ENCODE measurements around the gene REEP6. TPM values are rescaled to one million over a fixed set of nuclear protein-coding genes. Genes with fewer than 3 reads are reported as not detected.

REEP6 gene
- total RNA-seq, 2 donors from 2014 or later: 6.9 to 16.6 TPM

- peaks cover 0 to 20% of the 10 kb centered on the region in 2 donors for H3K27me3 ChIP-seq
- H3K9me3 ChIP-seq: no peaks in the 10 kb centered on the region
- ATAC-seq: no peak
- peaks cover 11% of the 10 kb centered on the region for H3K4me1 ChIP-seq
- no peak overlapping the region for H3K27ac ChIP-seq
- H3K36me3 ChIP-seq (replicated peaks in 1 of 2; ENCODE audit: insufficient read depth in 1 of 2, low read depth in 2 of 2): no peaks in the 10 kb centered on the region
- intact Hi-C loops (cut with DNase I): no loop called here
- WGBS, 2 donors: 64 to 80% methylated on average over 5 to 13 of the region's 17 CpGs
- no peak for DNase-seq
- no peak overlapping the region for H3K4me3 ChIP-seq
- TF ChIP-seq POLR2A (IDR thresholded peaks at IDR 0.05) (no peak), CTCF (IDR thresholded peaks at IDR 0.05) (no peak)
Measured at GRCh38 chr19:1520203-1520780, 29.3 kb downstream of the REEP6 start.

DNA sequence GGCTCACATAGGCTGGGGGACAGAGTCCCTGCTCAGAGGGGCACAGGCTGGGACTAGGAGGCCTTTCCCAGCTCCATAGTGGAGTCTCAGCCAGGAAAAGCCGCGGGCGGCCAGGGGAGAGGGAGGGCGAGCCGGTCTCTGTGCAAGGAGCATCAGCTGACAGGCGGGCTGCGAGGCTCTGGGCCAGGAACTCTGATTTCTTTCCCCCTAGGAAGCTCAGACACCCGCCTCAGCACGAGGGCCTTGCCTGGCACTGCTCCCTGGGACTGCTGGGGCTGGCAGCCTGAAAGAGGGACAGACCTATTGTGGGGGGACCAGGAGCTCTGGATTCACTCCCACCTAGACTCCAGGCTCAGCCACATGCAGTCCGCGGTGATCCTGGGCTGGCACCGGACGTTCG lies 30.7 kb downstream of the REEP6 start:
- TF ChIP-seq POLR2A (IDR thresholded peaks at IDR 0.05): no peak
- TF ChIP-seq CTCF (IDR thresholded peaks at IDR 0.05): no peak
- H3K9me3 ChIP-seq: no peaks in the 10 kb centered on the region
- ATAC-seq (no peak), DNase-seq (no peak)
- H3K36me3 ChIP-seq (replicated peaks in 1 of 2; ENCODE audit: insufficient read depth in 1 of 2, low read depth in 2 of 2): no peaks in the 10 kb centered on the region
- peaks cover 0 to 20% of the 10 kb centered on the region in 2 donors for H3K27me3 ChIP-seq
- H3K4me3 ChIP-seq: no peak overlapping the region
- no peak overlapping the region for H3K27ac ChIP-seq
- H3K4me1 ChIP-seq: peaks cover 11% of the 10 kb centered on the region
- 40 to 70% methylated on average over 1 to 10 of the region's 14 CpGs for WGBS, 2 donors
- intact Hi-C loops (cut with DNase I): no loop called here

- TF ChIP-seq POLR2A (IDR thresholded peaks at IDR 0.05) (no peak), CTCF (IDR thresholded peaks at IDR 0.05) (no peak)
Measured at GRCh38 chr19:1522061-1522460, 31.1 kb downstream of the REEP6 start.

GRCh38 chr19:1522838-1523237 lies 31.9 kb downstream of the REEP6 start:
- intact Hi-C loops (cut with DNase I): no loop called here
- TF ChIP-seq CTCF (IDR thresholded peaks at IDR 0.05): no peak
- no peak for TF ChIP-seq POLR2A (IDR thresholded peaks at IDR 0.05)
- no peak overlapping the region for H3K27ac ChIP-seq
- DNase-seq (no peak), ATAC-seq (no peak)
- WGBS, 2 donors: 68 to 74% methylated on average over 10 to 18 of the region's 18 CpGs
- peaks cover 11% of the 10 kb centered on the region for H3K4me1 ChIP-seq
- H3K27me3 ChIP-seq: peaks cover 0 to 20% of the 10 kb centered on the region in 2 donors
- no peaks in the 10 kb centered on the region for H3K9me3 ChIP-seq
- H3K4me3 ChIP-seq: no peak overlapping the region
- no peaks in the 10 kb centered on the region for H3K36me3 ChIP-seq (replicated peaks in 1 of 2; ENCODE audit: insufficient read depth in 1 of 2, low read depth in 2 of 2)

More at GRCh38 chr19:1522061-1522460, 31.1 kb downstream of the REEP6 start:
- no peak overlapping the region for H3K4me3 ChIP-seq
- no peak for ATAC-seq
- no peak for DNase-seq
- 76 to 78% methylated on average over 6 to 10 of the region's 10 CpGs for WGBS, 2 donors
- peaks cover 11% of the 10 kb centered on the region for H3K4me1 ChIP-seq
- H3K36me3 ChIP-seq (replicated peaks in 1 of 2; ENCODE audit: insufficient read depth in 1 of 2, low read depth in 2 of 2): no peaks in the 10 kb centered on the region
- no peaks in the 10 kb centered on the region for H3K9me3 ChIP-seq
- intact Hi-C loops (cut with DNase I): no loop called here
- no peak overlapping the region for H3K27ac ChIP-seq
- H3K27me3 ChIP-seq: peaks cover 0 to 20% of the 10 kb centered on the region in 2 donors

Measured in body of pancreas (tissue), 4 donors.